Right ventricle myocardium inferior (tissue), 1 donor: ENCODE results near the gene RELL2. TPM values are rescaled to one million over a fixed set of nuclear protein-coding genes. Genes with fewer than 3 reads are reported as not detected.

Source experiments
- ATAC-seq: fragments of 200-7000 bp; cut with Tn5 transposase; one replicate; pipeline ENCODE4 v1.9.1; 2020; ENCODE audit warnings: mild to moderate bottlenecking, moderate library complexity
- DNase-seq: peaks from one replicate; pipeline ENCODE4 v3.0.0; 2021; ENCODE audit errors: missing footprints
- intact Hi-C: fragments of 100-400 bp; cut with DNase I; formaldehyde crosslinking; loops from one replicate; pipeline ENCODE4 v1.11.0; 2022
- total RNA-seq: library from RNA; stranded (reverse); fragmentation: NEBNext Ultra II Directional; extraction: Animal tissue kit (Norgen Biotek cat#: 25700); gene quantifications from one replicate; pipeline ENCODE4 v1.2.1, GENCODE V29; 2021
- donor health status: DM: no; HTN: yes; CAD: no; lungs with severe emphysema.

Gene RELL2
- total RNA-seq, 1 donor from 2014 or later, result 0.78 TPM

DNA sequence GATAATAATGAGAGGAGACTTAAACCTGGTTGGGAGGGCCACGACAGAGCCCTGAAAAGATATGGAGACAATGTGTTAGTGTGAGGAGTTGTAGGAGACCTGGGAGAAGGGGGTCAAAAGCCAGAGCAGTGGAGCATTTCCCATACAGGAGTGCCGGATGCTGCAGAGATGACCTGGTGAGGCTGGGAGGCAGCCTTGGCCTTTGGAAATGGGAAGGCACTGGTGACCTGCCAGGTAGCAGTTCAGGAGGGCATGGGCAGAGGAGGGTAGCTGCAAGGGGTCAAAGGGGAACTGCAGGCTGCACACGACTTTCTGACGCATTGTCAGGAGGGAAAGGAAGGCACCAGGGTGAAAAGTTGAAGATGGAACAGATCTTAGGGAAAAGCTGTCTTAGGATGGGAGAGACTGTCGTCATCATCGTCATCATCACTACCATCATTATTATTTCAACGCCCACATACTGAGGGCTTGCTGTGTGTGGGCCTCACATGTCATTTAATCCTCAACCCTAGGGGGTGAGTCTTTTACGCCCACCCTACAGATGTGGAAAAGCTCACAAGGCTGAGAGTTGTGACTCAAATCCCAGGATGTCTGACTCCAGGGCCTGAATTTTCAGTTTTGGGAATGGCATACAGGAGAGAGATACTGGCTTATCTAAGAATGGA, 31.9 kb downstream of the RELL2 start:
- ATAC-seq, result no peak
- DNase-seq, result no peak
- intact Hi-C loops, result no loop called here

DNA sequence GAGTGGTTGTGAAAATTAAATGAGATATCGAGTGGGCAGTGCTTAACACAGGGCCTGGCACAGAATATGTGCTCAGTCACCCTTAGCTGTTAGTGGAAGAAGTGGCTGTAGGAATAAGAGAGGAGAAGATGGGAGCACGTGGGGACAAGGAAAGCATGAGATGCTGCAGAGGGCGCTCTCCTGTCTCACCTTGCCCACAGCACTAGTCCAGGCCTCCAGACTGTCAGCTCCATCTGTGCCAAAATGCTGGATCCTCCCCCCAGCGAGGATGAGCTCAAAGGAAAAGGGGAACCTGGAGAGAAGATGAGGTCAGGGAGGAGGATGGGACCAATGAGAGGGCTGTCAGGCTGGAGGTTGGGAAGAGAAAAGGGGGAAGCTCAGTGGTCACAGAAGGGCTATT, 32.7 kb downstream of the RELL2 start:
- intact Hi-C loops, result no loop called here
- ATAC-seq, result no peak
- no peak for DNase-seq

- intact Hi-C loops, result no loop called here
- DNase-seq, result no peak
- ATAC-seq, result no peak
These were observed 35.5 kb downstream of the RELL2 start for GRCh38 chr5:141672071-141672840.

- ATAC-seq, result no peak
- intact Hi-C loops, result no loop called here
- no peak for DNase-seq
These were observed 36.3 kb downstream of the RELL2 start for GRCh38 chr5:141672841-141673813.

DNA sequence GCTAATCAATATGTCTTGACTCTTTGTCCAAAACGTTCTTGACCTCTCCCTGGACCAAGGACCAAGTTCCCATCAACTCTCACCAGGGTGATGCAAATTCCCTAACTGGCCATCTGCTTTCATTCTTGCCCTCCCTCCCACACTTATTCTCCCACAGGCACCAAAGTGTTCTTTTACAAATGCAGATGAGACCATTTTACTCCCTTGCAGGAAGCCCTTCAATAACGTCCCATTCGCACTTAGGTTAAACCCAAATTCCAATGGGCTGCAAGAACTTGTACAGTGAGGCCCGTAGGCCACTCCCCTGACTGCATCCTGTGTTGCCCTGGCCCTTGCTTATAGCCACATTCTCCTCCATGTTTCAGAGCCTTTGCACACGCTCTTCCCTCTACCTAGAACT, 38.0 kb downstream of the RELL2 start:
- intact Hi-C loops, result no loop called here
- ATAC-seq, result no peak
- DNase-seq, result no peak

GRCh38 chr5:141675672-141676071, 38.9 kb downstream of the RELL2 start:
- DNase-seq (no peak), ATAC-seq (no peak)
- intact Hi-C loops, result no loop called here

GRCh38 chr5:141677415-141677814, 40.6 kb downstream of the RELL2 start:
- intact Hi-C loops, result no loop called here
- no peak for DNase-seq

DNA sequence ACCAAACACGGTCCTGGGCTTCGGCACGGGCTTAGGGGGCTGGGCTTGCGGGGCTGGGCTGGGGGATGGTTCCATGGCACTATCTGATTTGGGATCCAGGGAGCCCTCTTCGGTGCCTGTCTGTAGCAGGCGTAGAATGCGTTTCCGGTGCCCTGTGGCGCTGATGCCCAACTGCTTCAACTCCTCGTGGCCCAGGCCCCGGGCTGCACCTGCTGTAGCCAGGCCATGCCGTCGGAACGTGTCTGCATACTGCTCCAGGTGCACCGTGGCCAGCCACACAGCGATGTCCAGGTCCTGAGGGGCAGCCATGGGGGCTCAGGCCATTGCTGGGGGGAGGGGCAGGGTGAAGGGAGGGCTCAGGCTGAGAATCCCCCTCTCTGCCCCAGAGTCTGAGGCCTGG, 43.4 kb downstream of the RELL2 start:
- no peak for ATAC-seq
- intact Hi-C loops, result no loop called here
- DNase-seq, result no peak

More at GRCh38 chr5:141677415-141677814, 40.6 kb downstream of the RELL2 start:
- ATAC-seq, result no peak

DNA sequence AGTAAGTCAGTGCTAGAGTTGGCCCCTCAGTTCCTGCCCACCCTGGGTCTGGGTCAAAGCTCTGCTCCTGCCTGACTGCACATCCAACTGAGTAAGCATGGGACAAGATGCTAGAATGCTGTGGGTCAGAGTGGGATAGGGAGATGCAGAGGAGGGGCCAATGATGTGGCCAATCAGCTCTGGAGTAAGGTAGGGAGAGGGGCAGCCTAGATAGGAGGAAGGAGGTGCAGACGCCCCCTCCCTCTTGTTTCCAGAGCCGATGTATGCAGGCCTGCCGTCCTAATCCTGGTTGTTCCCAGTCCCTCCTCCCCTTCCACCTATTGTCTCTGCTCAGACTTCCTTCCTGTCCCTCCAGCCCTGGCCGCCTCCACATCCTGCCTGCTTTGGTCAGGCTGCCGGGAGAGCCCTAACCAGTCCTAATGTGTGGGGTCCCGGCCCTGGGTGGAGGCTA, 44.0 kb downstream of the RELL2 start:
- intact Hi-C loops, result no loop called here
- DNase-seq (no peak), ATAC-seq (peak; percentile 23)

DNA sequence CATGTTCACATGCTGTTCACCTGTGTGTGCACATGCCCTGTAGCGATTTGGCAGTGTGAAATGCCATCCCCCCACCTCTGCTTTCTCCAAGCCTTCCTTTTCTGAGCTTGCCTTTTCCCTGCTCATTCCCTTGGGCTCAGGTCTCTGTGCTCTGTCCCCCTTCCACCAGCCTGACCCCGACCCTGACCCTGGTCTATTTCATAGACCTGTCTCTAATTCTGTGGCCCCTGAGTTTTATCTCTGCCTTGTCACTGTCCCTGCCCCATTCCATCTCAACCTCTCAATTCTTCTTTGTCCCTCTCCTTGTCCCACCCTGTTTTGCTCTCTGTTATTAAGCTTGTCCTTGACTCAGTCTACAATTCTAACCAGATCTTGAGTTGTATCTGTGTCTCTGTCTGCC, 44.5 kb downstream of the RELL2 start:
- intact Hi-C loops, result no loop called here
- ATAC-seq (no peak), DNase-seq (no peak)

GRCh38 chr5:141681695-141682641, 45.2 kb downstream of the RELL2 start, which contains the start of gene ARAP3:
Gene ARAP3, minus strand, starts transcription at chr5:141682230. Its CDS starts 1,744 bp downstream, at chr5:141680486.
- peak; percentile 96 for DNase-seq
- ATAC-seq, result peak; percentile 90
- intact Hi-C loops, result no loop called here

DNA sequence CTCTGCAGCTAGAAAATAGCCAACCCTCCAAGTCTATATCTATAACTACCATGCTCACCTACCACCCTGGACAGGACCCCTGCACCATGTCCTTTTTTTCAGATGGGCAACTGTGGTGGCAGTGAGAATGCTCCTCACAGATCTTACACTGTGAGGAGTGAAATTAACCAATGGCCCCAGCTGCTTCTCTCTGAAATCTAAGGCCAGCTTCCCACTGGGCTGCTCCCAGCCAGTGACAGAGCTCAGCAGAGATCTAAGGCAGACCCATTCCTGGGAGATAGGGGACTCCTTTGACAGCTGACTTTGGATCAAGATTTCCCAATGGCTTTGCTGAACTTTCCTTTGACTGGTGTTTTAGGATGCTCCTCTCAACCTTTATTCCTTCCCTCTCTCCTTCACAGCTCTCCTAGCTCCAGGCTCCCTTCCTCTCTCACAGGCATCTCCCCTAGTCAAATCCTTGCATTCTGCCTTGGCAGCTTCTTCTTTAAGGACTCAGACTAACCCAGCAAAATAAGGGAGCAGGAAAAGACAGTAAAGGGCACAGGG, 46.9 kb downstream of the RELL2 start:
- intact Hi-C loops, result no loop called here
- DNase-seq (no peak), ATAC-seq (no peak)

DNA sequence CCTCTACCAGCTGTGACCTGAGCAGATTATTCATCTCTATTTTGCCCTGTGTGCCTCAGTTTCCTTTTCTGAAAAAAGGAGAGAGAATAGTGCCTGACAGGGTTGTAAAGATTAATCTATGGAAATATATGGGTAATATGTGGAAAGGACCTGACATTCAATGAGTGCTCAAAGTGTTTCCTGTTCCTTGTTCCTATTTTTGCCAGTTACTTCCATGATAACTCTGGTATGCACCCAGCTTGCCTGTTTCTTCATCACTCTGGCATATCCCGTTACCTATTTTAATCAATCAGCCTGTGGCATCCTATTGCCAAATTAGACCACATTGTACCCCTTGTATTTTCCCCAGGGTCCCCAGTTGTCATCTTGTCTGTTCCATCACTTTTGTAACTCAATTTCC, 48.8 kb downstream of the RELL2 start:
- ATAC-seq, result no peak
- no peak for DNase-seq
- intact Hi-C loops, result no loop called here

GRCh38 chr5:141686648-141687416, 50.0 kb downstream of the RELL2 start:
- intact Hi-C loops, result no loop called here
- ATAC-seq (no peak), DNase-seq (no peak)
